ENCODE measurements around the gene NCKAP5L.

DNA sequence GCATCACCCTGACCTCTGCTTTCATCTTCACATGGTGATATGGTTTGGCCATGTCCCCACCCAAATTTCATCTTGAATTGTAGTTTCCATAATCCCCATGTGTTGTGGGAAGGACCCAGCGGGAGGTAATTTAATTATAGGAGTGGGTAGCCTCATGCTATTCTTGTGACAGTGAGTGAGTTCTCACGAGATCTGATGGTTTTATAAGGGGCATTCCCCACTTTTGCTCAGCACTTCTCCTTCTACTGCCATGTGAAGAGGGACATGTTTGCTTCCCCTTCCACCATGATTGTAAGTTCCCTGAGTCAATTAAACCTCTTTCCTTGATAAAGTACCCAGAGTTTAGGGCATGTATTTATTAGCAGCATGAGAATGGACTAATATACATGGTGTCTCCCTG lies 48.6 kb downstream of the NCKAP5L start:
- TF ChIP-seq, protein P1, sequence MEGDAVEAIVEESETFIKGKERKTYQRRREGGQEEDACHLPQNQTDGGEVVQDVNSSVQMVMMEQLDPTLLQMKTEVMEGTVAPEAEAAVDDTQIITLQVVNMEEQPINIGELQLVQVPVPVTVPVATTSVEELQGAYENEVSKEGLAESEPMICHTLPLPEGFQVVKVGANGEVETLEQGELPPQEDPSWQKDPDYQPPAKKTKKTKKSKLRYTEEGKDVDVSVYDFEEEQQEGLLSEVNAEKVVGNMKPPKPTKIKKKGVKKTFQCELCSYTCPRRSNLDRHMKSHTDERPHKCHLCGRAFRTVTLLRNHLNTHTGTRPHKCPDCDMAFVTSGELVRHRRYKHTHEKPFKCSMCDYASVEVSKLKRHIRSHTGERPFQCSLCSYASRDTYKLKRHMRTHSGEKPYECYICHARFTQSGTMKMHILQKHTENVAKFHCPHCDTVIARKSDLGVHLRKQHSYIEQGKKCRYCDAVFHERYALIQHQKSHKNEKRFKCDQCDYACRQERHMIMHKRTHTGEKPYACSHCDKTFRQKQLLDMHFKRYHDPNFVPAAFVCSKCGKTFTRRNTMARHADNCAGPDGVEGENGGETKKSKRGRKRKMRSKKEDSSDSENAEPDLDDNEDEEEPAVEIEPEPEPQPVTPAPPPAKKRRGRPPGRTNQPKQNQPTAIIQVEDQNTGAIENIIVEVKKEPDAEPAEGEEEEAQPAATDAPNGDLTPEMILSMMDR (IDR thresholded peaks at IDR 0.05): no peak
- TF ChIP-seq, protein P2, sequence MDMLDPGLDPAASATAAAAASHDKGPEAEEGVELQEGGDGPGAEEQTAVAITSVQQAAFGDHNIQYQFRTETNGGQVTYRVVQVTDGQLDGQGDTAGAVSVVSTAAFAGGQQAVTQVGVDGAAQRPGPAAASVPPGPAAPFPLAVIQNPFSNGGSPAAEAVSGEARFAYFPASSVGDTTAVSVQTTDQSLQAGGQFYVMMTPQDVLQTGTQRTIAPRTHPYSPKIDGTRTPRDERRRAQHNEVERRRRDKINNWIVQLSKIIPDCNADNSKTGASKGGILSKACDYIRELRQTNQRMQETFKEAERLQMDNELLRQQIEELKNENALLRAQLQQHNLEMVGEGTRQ (IDR thresholded peaks at IDR 0.05): no peak
- TF ChIP-seq MAZ (IDR thresholded peaks at IDR 0.05; ENCODE audit: borderline replicate concordance, low read depth, low read length): no peak
- no peak for TF ChIP-seq JUN (IDR thresholded peaks at IDR 0.05)
- TF ChIP-seq POLR2A (IDR thresholded peaks at IDR 0.05; ENCODE audit: low read length): no peak
- TF ChIP-seq, protein P3, sequence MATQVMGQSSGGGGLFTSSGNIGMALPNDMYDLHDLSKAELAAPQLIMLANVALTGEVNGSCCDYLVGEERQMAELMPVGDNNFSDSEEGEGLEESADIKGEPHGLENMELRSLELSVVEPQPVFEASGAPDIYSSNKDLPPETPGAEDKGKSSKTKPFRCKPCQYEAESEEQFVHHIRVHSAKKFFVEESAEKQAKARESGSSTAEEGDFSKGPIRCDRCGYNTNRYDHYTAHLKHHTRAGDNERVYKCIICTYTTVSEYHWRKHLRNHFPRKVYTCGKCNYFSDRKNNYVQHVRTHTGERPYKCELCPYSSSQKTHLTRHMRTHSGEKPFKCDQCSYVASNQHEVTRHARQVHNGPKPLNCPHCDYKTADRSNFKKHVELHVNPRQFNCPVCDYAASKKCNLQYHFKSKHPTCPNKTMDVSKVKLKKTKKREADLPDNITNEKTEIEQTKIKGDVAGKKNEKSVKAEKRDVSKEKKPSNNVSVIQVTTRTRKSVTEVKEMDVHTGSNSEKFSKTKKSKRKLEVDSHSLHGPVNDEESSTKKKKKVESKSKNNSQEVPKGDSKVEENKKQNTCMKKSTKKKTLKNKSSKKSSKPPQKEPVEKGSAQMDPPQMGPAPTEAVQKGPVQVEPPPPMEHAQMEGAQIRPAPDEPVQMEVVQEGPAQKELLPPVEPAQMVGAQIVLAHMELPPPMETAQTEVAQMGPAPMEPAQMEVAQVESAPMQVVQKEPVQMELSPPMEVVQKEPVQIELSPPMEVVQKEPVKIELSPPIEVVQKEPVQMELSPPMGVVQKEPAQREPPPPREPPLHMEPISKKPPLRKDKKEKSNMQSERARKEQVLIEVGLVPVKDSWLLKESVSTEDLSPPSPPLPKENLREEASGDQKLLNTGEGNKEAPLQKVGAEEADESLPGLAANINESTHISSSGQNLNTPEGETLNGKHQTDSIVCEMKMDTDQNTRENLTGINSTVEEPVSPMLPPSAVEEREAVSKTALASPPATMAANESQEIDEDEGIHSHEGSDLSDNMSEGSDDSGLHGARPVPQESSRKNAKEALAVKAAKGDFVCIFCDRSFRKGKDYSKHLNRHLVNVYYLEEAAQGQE (IDR thresholded peaks at IDR 0.05): no peak
- no peak for TF ChIP-seq EP300 (IDR thresholded peaks at IDR 0.05)
- no peak for TF ChIP-seq RFX5 (IDR thresholded peaks at IDR 0.05)
- TF ChIP-seq ESRRA (IDR thresholded peaks at IDR 0.05; ENCODE audit: borderline replicate concordance, low read length): no peak
- TF ChIP-seq CHD4 (IDR thresholded peaks at IDR 0.05; ENCODE audit: borderline replicate concordance): no peak
- TF ChIP-seq, protein P4, sequence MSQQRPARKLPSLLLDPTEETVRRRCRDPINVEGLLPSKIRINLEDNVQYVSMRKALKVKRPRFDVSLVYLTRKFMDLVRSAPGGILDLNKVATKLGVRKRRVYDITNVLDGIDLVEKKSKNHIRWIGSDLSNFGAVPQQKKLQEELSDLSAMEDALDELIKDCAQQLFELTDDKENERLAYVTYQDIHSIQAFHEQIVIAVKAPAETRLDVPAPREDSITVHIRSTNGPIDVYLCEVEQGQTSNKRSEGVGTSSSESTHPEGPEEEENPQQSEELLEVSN (IDR thresholded peaks at IDR 0.05; ENCODE audit: borderline replicate concordance, low read depth): no peak
- no peak for TF ChIP-seq JUNB (IDR thresholded peaks at IDR 0.05)

Measured in A549 (cell line).